ENCODE data around the gene TMEM25. TPM values are rescaled to one million over a fixed set of nuclear protein-coding genes. Genes with fewer than 3 reads are reported as not detected.

The TMEM25 gene
- total and polyA plus RNA-seq, 2 donors (not counting 3 experiments of a cell fraction or from before 2014, with no cell fraction given): 18.9 to 34.6 TPM

- intact Hi-C loops (cut with micrococcal nuclease) (no loop called here), dilution Hi-C loops (cut with MboI; ENCODE audit: extremely low pct_ligation_motif_present, low sequenced_read_pairs) (no loop called here)
- Histone ChIP-seq H3K9ac (replicated peaks; ENCODE audit: extremely low read depth, insufficient read depth, low read length) (no peak overlapping the region), H3K79me2 (ENCODE audit: control insufficient read depth, insufficient read depth, low read length) (no peaks in the 10 kb centered on the region), H3K27me3 (ENCODE audit: control insufficient read depth in 2 of 2, insufficient read depth in 2 of 2, low read length in 2 of 2) (no peaks in the 10 kb centered on the region), H2AFZ (ENCODE audit: low read depth, low read length) (no peak overlapping the region), H3K27ac (ENCODE audit: insufficient read depth, low read depth, low read length) (no peak overlapping the region), H3K36me3 (ENCODE audit: control insufficient read depth in 2 of 2, extremely low read depth in 1 of 2, insufficient read depth in 2 of 2, low read length in 2 of 2) (peaks cover 0 to 10% of the 10 kb centered on the region in 2 experiments), H3K4me1 (ENCODE audit: control insufficient read depth, extremely low read depth, insufficient read depth, low read length) (peaks cover 10% of the 10 kb centered on the region), H3K4me3 (replicated peaks in 1 of 3; ENCODE audit: insufficient read depth in 1 of 3, low read depth in 1 of 3, low read length in 3 of 3) (no peak overlapping the region), H4K20me1 (replicated peaks; ENCODE audit: control insufficient read depth, extremely low read depth, insufficient read depth, low read length) (no peaks in the 10 kb centered on the region), H3K9me1 (replicated peaks; ENCODE audit: control insufficient read depth, extremely low read depth, insufficient read depth, low read length) (no peaks in the 10 kb centered on the region), H3K4me2 (ENCODE audit: insufficient read depth, low read length) (no peak overlapping the region), H3K9me3 (replicated peaks; ENCODE audit: control insufficient read depth, insufficient read depth, low read length) (no peaks in the 10 kb centered on the region)
- BruUV-seq (replicated peaks): no TSS peak
- no peak for DNase-seq (ENCODE audit: low read depth, low spot score)
- TF ChIP-seq MAX (IDR thresholded peaks at IDR 0.05; ENCODE audit: insufficient read depth, insufficient read length) (no peak), GATA2 (IDR thresholded peaks at IDR 0.05; ENCODE audit: insufficient read depth, insufficient read length, low read depth, low read length) (no peak), POLR2A (IDR thresholded peaks at IDR 0.05; ENCODE audit: low read depth, low read length) (no peak), EZH2 (IDR thresholded peaks at IDR 0.05; ENCODE audit: borderline replicate concordance, low read depth, low read length, severe bottlenecking) (no peak), JUN (IDR thresholded peaks at IDR 0.05; ENCODE audit: borderline replicate concordance, insufficient read depth, insufficient read length, low read depth) (no peak), CTCF (IDR thresholded peaks at IDR 0.05; ENCODE audit: extremely low read depth in 1 of 2, insufficient read depth in 1 of 2, low read depth in 1 of 2, low read length in 2 of 2) (no peak), FOS (IDR thresholded peaks at IDR 0.05; ENCODE audit: borderline replicate concordance, insufficient read depth, low read length) (no peak), POLR2AphosphoS5 (IDR thresholded peaks at IDR 0.05; ENCODE audit: insufficient read depth, low read depth, low read length) (no peak), MYC (IDR thresholded peaks at IDR 0.05; ENCODE audit: low read depth, low read length) (no peak)
- FAIRE-seq: no peak
- POLR2A ChIA-PET: interaction anchor here (0.6 kb wide), 1 partner anchor 12 kb away, joined by 3 read pairs; no protein-coding TSS in a partner anchor
- CTCF ChIA-PET: no interaction called here
Measured at GRCh38 chr11:118528511-118528910, 2.5 kb upstream of the TMEM25 start.

Data from endothelial cell of umbilical vein (primary cell).